HG03159 (cell line): Measurements from ENCODE around the gene ANXA10.
"Not testable (repeated sequence)": the region's sequence is repeated elsewhere in the genome, so short reads cannot be mapped to it uniquely, and the experiment has no call there.

Source experiments
- ATAC-seq: cut with Tn5 transposase; IDR thresholded peaks from one replicate; pipeline ENCODE4 v1.9.1; 2021; ENCODE audit warnings: mild to moderate bottlenecking, moderate library complexity; ENCODE audit not compliant: unreplicated experiment

Gene ANXA10

GRCh38 chr4:168118116-168118655 lies 25.8 kb downstream of the ANXA10 start:
- no peak for ATAC-seq

GRCh38 chr4:168119100-168119499 lies 26.8 kb downstream of the ANXA10 start:
- no peak for ATAC-seq

DNA sequence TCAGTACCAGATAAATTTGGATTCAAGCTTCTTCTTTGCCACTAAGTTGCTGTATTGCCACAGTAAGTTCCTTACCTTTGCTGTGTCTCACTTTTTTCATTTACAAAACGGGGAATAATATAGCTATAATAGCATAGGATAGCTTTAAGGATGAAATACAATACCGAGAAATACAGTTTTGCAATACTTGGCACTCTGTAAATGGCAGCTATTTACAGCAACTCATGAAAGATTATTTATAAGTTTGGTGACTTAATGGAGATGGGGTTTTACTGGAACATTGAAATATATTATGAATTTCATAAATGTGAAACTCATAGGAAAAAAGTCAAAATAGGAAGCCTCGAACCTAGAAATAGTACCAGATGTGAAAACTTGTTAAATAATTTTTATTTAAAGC lies 27.6 kb downstream of the ANXA10 start:
- no peak for ATAC-seq

- no peak for ATAC-seq
Observed at GRCh38 chr4:168120811-168121210, 28.5 kb downstream of the ANXA10 start.

DNA sequence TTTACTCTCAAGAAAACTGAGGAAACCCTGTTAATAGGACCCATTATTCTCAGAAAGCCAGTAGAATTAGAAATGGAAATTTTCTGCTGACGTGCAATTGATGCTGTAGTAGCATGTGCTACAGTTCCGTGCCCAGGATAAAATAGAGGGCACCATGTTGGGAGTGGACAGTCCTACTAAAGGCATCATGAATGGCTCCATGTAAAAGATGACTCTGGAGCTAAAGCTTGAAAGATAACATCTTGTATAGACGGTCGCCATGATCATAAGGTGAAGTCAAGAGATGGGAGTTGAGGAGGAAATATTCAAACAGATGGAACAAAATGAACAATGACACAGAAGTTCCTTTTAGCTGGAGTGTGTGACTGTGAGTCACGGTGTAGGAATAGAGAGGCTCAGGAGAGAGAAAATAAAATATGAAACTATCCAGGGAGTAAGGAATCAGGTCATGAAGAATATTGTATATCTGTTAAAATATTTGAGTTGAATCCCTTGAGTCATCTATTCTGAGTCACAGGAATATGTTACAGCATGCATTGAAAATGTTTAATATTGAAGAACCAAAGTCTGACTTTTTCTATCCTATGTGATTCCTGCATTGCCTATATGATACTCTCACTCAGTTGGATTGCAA lies 31.8 kb downstream of the ANXA10 start:
- ATAC-seq, result no peak

- no peak for ATAC-seq
Observed at GRCh38 chr4:168126952-168127351, 34.6 kb downstream of the ANXA10 start.

GRCh38 chr4:168128601-168129000 lies 36.3 kb downstream of the ANXA10 start:
- no peak for ATAC-seq

- ATAC-seq, result no peak
Observed at GRCh38 chr4:168129046-168129772, 36.9 kb downstream of the ANXA10 start.

DNA sequence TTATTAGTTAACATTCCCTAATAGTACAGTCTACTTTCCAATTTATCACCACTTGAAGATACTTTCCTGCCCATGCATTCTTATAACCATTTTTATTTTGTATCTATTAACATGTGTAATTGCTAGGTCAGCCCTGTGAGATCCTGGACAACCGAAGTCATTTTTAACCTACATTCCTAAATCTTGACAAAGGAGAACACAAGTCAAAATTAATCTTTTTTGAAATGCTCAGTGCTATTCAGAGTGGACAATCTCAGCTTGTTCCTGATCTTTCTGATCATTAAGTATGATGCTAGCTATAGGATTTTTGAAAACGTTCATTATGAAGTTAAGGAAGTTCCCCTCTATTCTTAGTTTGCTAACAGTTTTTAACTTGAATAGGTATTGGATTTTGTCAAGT lies 37.5 kb downstream of the ANXA10 start:
- ATAC-seq, result no peak

DNA sequence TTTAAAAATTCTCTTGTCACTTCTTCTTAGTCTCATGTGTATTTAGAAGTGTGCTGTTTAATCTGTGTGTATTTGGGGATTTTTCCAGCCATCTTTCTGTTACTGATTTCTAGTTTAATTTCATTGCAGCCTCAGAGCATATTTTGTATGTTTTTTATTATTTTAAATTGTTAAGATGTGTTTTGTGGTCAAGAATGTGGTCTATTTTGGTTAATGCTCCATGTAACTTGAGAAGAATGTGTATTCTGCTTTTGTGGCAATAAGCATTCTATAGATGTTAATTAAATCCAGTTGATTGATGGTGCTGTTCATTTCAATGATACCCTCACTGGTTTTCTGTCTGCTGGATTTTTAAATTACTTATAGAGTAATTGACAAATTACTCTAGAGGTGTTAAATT lies 38.9 kb downstream of the ANXA10 start:
- no peak for ATAC-seq

GRCh38 chr4:168134651-168135050 lies 42.3 kb downstream of the ANXA10 start:
- no peak for ATAC-seq

GRCh38 chr4:168135860-168136259 lies 43.5 kb downstream of the ANXA10 start:
- not testable (repeated sequence) for ATAC-seq

DNA sequence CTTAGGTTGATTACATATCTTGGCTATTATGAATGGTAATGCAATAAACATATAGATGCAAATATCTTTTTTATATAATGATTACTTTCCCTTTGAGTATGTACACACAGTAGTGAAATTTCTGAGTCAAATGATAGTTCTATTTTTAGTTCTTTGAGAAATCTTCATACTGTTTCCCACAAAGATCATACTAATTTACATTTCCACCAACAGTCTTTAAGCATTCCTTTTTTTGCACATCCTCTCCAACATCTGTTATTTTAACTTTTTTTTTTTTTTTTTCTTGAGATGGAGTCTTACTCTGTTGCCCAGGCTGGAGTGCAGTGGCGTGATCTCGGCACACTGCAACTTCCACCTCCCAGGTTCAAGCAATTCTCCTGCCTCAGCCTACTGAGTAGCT lies 45.4 kb downstream of the ANXA10 start:
- ATAC-seq, result not testable (repeated sequence)

DNA sequence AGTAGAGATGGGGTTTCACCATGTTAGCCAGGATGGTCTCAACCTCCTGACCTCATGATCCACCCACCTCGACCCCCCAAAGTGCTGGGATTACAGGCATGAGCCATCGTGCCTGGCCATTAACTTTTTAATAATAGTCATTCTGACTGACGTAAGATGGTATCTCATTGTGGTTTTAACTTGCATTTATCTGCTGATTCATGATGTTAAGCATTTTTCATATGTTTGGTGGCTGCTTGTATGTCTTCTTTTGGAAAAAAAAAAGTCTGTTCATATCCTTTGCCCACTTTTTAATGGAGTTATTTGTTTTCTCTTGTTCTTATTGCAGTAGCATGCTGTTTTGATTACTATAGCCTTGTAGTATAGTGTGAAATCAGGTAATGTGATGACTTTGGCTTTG lies 45.8 kb downstream of the ANXA10 start:
- no peak for ATAC-seq

DNA sequence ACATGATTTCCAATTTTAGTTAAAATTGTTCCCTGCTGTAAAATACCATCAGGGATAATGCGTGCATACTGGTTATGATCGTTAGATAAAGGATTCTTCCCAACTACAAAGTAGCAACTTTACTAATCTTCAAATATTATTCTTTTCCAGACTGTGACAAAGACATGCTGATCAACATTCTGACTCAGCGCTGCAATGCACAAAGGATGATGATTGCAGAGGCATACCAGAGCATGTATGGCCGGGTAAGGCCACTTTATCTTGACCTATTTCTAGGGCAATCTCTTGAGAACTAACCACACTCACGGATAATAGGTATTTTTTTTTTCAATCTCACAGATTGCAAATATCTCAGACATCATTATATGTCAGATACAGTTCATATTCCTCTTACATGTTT lies 47.0 kb downstream of the ANXA10 start:
- ATAC-seq, result no peak

- ATAC-seq, result no peak
Observed at GRCh38 chr4:168141733-168142132, 49.4 kb downstream of the ANXA10 start.

GRCh38 chr4:168143601-168144000 lies 51.3 kb downstream of the ANXA10 start:
- ATAC-seq, result no peak

GRCh38 chr4:168150420-168151050 lies 58.2 kb downstream of the ANXA10 start:
- no peak for ATAC-seq

DNA sequence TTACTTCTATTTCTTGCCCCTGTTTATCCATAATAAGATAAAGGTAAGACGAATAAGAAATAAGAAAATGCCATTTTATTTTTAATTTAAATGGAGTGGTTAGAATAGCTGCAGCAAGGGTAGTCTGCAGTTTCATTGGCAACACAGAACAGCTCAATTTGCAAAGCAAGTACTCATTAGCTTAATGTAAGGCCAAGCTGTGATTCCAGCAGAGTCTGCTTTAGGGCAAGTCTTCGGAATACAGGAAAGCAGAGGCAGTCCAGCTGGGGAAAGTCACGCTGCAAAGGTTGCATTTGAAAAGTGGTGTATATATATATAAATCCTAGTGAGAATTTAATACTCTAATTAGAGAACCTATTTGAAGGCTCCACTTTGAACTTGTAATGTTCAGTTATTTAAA lies 59.0 kb downstream of the ANXA10 start:
- no peak for ATAC-seq

- no peak for ATAC-seq
Observed at GRCh38 chr4:168152837-168153500, 60.6 kb downstream of the ANXA10 start.
